Muscle of leg (tissue), 11 donors: ENCODE measurements around the gene NAA25. TPM values are rescaled to one million over a fixed set of nuclear protein-coding genes. Genes with fewer than 3 reads are reported as not detected.
"Not testable (repeated sequence)": the region's sequence is repeated elsewhere in the genome, so short reads cannot be mapped to it uniquely, and the experiment has no call there.

Experiments
- DNase-seq: peaks from one replicate; pipeline ENCODE4 v3.0.0; 2013
- H3K27ac ChIP-seq: one replicate; pipeline ENCODE4 v1.5.1; 2013; ENCODE audit warnings: mild to moderate bottlenecking, low read length, control low read depth
- H3K27me3 ChIP-seq: one replicate; pipeline ENCODE4 v1.6.1; 2013; ENCODE audit warnings: low read length; ENCODE audit not compliant: control insufficient read depth, insufficient read depth
- H3K36me3 ChIP-seq: one replicate; pipeline ENCODE4 v1.6.1; 2013; ENCODE audit warnings: low read length; ENCODE audit not compliant: control insufficient read depth, insufficient read depth
- H3K4me1 ChIP-seq: one replicate; pipeline ENCODE4 v1.6.1; 2013; ENCODE audit warnings: low read length; ENCODE audit not compliant: control insufficient read depth, insufficient read depth
- H3K4me3 ChIP-seq: one replicate; pipeline ENCODE4 v1.5.1; 2013; ENCODE audit warnings: low read length, control low read depth
- H3K9me3 ChIP-seq: replicated peaks from 2 replicates; pipeline ENCODE4 v1.6.1; 2013; ENCODE audit warnings: low read depth, low read length; ENCODE audit not compliant: control insufficient read depth
- WGBS: methylation state at CpG from one replicate; pipeline ENCODE4 v1.1.5; 2013; ENCODE audit warnings: missing lambda C conversion rate; ENCODE audit not compliant: insufficient coverage; 5-methylcytosine and 5-hydroxymethylcytosine counted together
- polyA plus RNA-seq, 8 donors: library from polyadenylated mRNA; unstranded; fragments of 120-200 nt; gene quantifications; one replicate each; pipeline versions ENCODE4 v1.2.1 to v1.2.3, GENCODE V29; 2013; ENCODE audit warnings: inconsistent platforms in 1 of 8, low replicate concordance in 1 of 8; ENCODE audit not compliant: insufficient read length in 8 of 8, insufficient read depth in 1 of 8
- total RNA-seq: library from RNA; stranded (reverse); fragments of 120-200 nt; gene quantifications from one replicate; pipeline ENCODE4 v1.2.4, GENCODE V29; 2013

NAA25 gene
- total and polyA plus RNA-seq, 9 donors: 16.2 to 27.9 (median 18.8) TPM

DNA sequence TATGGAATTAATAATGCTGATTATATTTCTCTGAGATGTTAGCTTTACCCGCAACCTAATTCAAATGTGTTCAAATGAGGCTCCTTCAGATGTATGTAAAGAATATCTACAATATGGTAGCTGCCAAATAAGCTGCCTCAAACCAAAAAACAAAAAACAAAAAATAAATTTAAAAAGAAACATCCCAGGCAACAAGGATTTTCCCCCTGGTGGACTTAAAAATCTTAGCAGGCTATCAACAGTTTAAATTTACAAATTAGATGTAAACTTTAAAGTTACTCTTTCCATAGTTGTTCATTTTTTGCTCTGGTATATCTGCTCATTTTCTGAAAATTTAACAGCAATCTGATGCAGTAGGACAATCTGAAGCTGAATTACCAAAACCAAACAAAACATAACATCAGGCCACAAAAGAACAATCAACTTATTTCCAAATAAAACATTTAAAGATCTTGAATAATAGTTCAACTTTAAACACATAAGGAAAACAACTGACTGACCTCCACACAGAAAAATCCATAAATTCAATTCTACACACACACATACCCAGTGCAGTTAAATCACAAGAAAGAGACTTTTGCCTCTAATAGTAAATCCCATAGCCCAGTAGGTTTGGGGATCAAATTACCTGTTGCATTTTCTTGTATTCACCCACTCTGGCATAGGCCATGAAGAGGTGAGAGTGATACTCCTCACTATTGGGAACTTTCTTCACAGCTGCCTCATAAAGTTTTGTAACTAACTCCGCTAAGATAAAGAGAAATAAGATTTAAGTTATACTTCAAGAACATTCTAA is 21.3 kb downstream of the NAA25 start:
- no peaks in the 10 kb centered on the region for H3K9me3 ChIP-seq
- H3K27ac ChIP-seq: no peak overlapping the region
- H3K36me3 ChIP-seq: peaks cover 43% of the 10 kb centered on the region
- no peaks in the 10 kb centered on the region for H3K27me3 ChIP-seq
- WGBS: no CpG with 5 or more reads among the region's 2 CpGs
- no peak for DNase-seq
- H3K4me1 ChIP-seq: no peaks in the 10 kb centered on the region
- H3K4me3 ChIP-seq: no peak overlapping the region

DNA sequence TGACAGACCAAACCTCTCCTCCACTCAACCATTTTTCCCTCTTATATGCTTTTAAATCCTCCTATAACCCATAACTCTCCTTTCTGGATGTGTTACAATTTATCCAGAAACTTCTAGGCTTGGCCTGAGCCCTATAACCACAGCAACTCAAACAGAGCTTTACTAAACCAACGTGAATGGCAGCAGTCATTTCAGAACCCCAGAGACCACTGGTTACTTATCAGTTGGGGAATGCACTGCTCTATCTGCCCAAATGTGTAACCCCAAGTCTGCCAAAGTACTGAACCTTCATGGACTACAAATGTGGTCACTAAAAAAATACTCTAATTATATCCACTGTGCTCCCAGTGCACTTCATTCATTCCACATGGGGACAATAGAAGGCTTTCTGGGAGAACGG is 42.0 kb downstream of the NAA25 start:
- DNase-seq: no peak
- Histone ChIP-seq H3K36me3 (peaks cover 54% of the 10 kb centered on the region), H3K9me3 (no peaks in the 10 kb centered on the region), H3K4me1 (no peaks in the 10 kb centered on the region), H3K27ac (no peak overlapping the region), H3K4me3 (no peak overlapping the region), H3K27me3 (no peaks in the 10 kb centered on the region)
- WGBS: 80% methylated on average over 1 of the region's 2 CpGs

DNA sequence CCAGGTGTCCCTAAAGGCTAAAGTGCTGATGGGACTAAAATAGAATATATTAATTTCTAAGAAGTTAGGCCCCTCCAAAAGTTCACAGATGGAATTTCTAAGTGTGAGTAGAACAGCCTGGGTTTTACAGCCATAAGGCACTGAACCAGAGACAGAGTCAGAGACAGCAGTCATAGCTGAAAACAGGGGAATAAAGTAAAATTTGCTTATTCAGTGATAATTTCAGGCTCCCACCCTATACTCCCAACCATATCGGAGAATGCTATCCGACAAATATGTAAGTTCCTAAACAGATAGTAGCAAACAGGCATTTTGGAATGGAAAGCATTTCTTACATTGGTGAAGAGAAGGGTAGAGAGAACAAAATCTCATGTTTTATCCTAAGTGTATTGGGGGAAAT is 45.3 kb downstream of the NAA25 start:
- Histone ChIP-seq H3K4me3 (no peak overlapping the region), H3K27me3 (no peaks in the 10 kb centered on the region), H3K36me3 (peaks cover 45% of the 10 kb centered on the region), H3K4me1 (no peaks in the 10 kb centered on the region), H3K9me3 (no peaks in the 10 kb centered on the region), H3K27ac (no peak overlapping the region)
- no CpG with 5 or more reads among the region's 2 CpGs for WGBS
- no peak for DNase-seq

DNA sequence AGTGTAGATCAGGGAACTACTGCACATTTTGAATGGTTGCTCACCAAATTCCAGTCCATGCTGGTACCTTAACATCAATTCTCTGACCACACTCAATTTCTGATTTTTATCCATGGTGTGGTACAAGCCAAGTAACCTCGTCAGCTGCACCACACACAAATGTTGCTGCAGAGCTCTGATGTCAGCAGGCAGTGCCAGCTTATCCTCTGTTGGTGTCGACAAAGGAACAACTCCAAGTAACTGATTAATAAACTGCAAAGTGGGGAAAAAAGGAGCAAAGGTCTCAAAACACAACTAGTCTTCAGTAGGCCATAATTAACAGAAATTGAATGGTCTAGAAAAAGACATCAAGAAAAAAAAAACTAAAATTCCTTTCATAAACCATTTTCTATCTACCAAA is 47.4 kb downstream of the NAA25 start:
- no CpG with 5 or more reads among the region's 2 CpGs for WGBS
- Histone ChIP-seq H3K27me3 (no peaks in the 10 kb centered on the region), H3K36me3 (peaks cover 34% of the 10 kb centered on the region), H3K9me3 (no peaks in the 10 kb centered on the region), H3K4me1 (no peaks in the 10 kb centered on the region), H3K27ac (no peak overlapping the region), H3K4me3 (no peak overlapping the region)
- no peak for DNase-seq

DNA sequence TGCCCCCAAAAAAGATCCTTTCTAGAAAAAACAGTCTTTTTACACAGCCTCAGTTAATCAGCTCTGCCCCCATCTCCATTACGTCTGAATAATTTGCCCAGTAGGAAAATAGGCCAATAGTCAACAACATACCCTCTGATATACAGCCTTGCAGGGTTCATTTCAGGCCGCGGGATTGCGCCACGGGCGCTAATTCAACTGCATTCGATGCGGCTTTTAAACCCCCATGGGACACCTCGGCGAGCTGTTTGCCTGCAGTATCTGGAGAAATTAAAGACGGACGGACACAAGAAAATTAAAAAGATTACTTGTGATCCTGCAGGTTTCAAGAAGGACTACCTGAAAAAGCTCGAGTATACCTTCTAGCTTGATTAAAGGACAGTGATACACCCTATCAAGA is 59.2 kb downstream of the NAA25 start:
- Histone ChIP-seq H3K36me3 (peaks cover 53% of the 10 kb centered on the region), H3K9me3 (no peaks in the 10 kb centered on the region), H3K27me3 (no peaks in the 10 kb centered on the region), H3K27ac (no peak overlapping the region), H3K4me3 (no peak overlapping the region), H3K4me1 (no peaks in the 10 kb centered on the region)
- no peak for DNase-seq
- 92% methylated on average over 12 of the region's 13 CpGs for WGBS

DNA sequence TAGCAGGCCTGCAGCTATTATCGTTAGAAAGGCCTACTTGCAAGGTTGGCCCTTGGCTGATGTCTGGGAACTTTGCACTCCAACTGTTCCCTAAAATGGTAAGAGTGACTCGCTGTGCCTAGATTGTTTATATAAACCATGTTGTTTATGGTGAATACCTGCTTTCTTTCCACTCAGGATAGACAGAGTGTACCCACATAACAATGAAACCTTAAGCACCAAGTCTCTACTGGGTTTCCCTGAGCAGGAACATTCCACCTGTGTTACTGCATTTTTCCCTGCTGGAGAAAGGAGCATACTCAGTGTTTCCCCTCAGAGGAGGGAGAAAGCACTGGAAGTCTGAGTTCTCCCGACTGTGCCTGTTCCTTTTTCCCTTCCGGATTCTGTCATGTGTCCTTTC is 62.6 kb downstream of the NAA25 start:
- H3K27me3 ChIP-seq: no peaks in the 10 kb centered on the region
- H3K27ac ChIP-seq: no peak overlapping the region
- no peaks in the 10 kb centered on the region for H3K4me1 ChIP-seq
- 77% methylated on average over 2 of the region's 4 CpGs for WGBS
- H3K9me3 ChIP-seq: no peaks in the 10 kb centered on the region
- H3K36me3 ChIP-seq: peaks cover 51% of the 10 kb centered on the region
- no peak overlapping the region for H3K4me3 ChIP-seq
- DNase-seq: no peak

DNA sequence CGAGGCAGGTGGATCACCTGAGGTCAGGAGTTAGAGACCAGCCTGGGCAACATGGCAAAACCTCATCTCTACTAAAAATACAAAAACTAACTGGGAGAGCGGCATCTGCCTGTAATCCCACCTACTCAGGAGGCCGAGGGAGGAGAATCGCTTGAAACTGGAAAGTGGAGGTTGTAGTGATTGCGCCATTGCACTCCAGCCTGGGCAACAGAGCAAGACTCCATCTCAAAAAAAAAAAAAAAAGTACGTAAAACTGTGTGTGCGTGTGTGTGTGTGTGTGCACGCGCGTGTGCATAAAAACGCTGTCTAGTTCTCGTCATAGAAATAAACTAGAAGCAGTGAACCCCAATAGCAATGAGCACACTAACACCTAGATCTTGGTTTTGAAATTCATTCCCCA is 72.0 kb downstream of the NAA25 start:
- H3K9me3 ChIP-seq, H3K27me3 ChIP-seq, H3K4me3 ChIP-seq, DNase-seq, H3K27ac ChIP-seq, H3K4me1 ChIP-seq: not testable (repeated sequence)
- peaks cover 40% of the 10 kb centered on the region for H3K36me3 ChIP-seq
- WGBS: no CpG with 5 or more reads among the region's 12 CpGs

DNA sequence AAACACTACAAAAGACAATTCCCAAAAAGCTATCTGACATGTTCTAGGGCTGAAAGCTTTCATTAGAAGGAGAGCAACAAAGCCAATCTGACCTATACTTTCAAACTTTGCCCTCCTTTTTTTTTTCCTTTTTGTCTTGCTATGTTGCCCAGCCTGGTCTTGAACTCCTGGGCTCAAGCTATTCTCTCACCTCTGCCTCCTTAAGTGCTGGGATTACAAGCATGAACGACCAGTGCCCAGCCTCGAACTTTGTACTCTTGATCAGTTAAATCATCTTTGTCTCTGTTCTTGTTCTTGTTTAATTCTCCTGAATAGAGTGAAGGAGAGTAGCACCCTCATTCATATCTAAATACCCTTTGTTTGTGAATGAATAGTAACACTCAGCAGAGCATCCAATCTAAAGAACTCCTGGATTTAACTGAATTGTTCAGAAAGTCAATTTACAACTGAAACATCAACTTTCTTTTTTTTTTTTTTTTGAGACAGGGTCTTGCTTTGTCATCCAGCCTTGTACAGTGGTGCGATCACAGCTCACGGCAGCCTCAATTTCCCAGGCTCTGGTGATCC is 73.3 kb downstream of the NAA25 start:
- H3K9me3 ChIP-seq: no peaks in the 10 kb centered on the region
- H3K27ac ChIP-seq: no peak overlapping the region
- DNase-seq: no peak
- peaks cover 44% of the 10 kb centered on the region for H3K36me3 ChIP-seq
- H3K27me3 ChIP-seq: no peaks in the 10 kb centered on the region
- WGBS: 80% methylated on average over 3 of the region's 4 CpGs
- H3K4me1 ChIP-seq: no peaks in the 10 kb centered on the region
- H3K4me3 ChIP-seq: no peak overlapping the region

DNA sequence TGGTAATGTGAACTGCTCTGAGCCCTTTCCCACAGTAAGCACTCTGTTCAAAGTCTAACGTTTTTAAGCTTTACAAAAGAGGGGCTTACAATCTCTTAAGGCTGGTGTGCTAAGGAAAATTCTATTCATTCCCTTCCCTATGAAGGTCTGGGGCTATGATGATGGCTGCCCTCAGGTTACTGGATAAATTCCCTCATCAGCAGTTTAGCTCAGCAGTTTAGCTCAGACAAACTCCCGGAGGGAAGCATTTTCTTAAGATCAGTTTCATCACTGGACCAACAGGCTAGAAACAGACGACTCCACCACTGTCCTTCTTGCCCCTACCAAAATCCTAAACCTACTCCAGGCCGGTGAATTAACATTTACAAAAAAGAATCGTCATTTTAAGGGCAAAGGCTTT is 76.3 kb downstream of the NAA25 start:
- Histone ChIP-seq H3K27ac (no peak overlapping the region), H3K27me3 (no peaks in the 10 kb centered on the region), H3K36me3 (peaks cover 45% of the 10 kb centered on the region), H3K9me3 (no peaks in the 10 kb centered on the region), H3K4me1 (no peaks in the 10 kb centered on the region), H3K4me3 (no peak overlapping the region)
- no CpG with 5 or more reads among the region's 5 CpGs for WGBS
- DNase-seq: no peak

DNA sequence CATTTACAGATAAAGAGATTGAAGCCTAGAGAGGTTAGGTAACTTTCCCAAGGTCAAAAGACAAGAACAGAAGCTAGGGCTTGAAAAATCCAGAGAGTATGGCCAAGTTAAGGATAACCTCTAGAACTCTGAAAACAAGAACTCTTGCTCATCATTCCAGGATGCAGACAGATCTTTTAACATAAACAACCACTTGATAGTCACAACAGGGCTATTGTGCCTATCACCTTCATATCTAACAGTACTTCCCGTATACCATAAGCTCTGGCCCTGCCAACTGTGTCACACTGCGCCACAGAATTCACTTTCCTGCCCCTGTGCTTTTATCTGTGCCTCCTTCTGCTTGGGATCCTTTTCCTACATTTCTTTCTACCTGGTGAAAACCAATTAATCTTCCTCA is 77.1 kb downstream of the NAA25 start:
- no peak for DNase-seq
- H3K9me3 ChIP-seq: no peaks in the 10 kb centered on the region
- 86% methylated on average over 1 of the region's 2 CpGs for WGBS
- H3K27me3 ChIP-seq: no peaks in the 10 kb centered on the region
- H3K4me3 ChIP-seq: no peak overlapping the region
- H3K36me3 ChIP-seq: peaks cover 40% of the 10 kb centered on the region
- no peaks in the 10 kb centered on the region for H3K4me1 ChIP-seq
- H3K27ac ChIP-seq: no peak overlapping the region
